Psoas muscle (tissue), 8 donors: Measurements from ENCODE around the gene FRAT2. TPM values are rescaled to one million over a fixed set of nuclear protein-coding genes. Genes with fewer than 3 reads are reported as not detected.

Experiments used
- ATAC-seq, 4 donors: fragments of 200-7000 bp; cut with Tn5 transposase; one replicate each; pipeline ENCODE4 v1.9.1; 2020; ENCODE audit warnings: moderate library complexity in 3 of 4, mild to moderate bottlenecking in 2 of 4
- DNase-seq, 2 donors: peaks; one replicate each; pipeline ENCODE4 v3.0.0-alpha.2; 2020
- H3K27ac ChIP-seq: fragments of 200-600 bp; one replicate; pipeline ENCODE4 v1.8.0; 2022
- H3K27me3 ChIP-seq, 3 donors: fragments of 200-600 bp in 1 of 3; one replicate each; pipeline versions ENCODE4 v1.6.1 to v1.8.0; 2013 to 2022; ENCODE audit warnings: low read length in 2 of 3, mild to moderate bottlenecking in 2 of 3, moderate library complexity in 1 of 3; ENCODE audit not compliant: insufficient read depth in 3 of 3
- H3K36me3 ChIP-seq, 2 donors: fragments of 200-600 bp in 1 of 2; one replicate each; pipeline versions ENCODE4 v1.6.1 to v1.8.0; 2013 to 2022; ENCODE audit warnings: low read depth in 1 of 2, mild to moderate bottlenecking in 1 of 2, moderate library complexity in 1 of 2; ENCODE audit not compliant: insufficient read depth in 1 of 2
- H3K4me1 ChIP-seq: fragments of 200-600 bp; one replicate; pipeline ENCODE4 v1.8.0; 2022
- H3K4me3 ChIP-seq: fragments of 200-600 bp; one replicate; pipeline ENCODE4 v1.8.0; 2022; ENCODE audit warnings: mild to moderate bottlenecking
- H3K9me3 ChIP-seq: fragments of 200-600 bp; one replicate; pipeline ENCODE4 v1.8.0; 2022
- CTCF ChIP-seq: fragments of 200-600 bp; IDR thresholded peaks from one replicate; pipeline ENCODE4 v1.8.0; 2022; ENCODE audit warnings: antibody characterized with exemption
- WGBS, 3 donors: extraction: QIAGEN DNeasy Blood & Tissue Kit; methylation state at CpG; one replicate each; pipeline versions ENCODE4 v1.1.6 to v1.1.7; 2013; 5-methylcytosine and 5-hydroxymethylcytosine counted together
- intact Hi-C, 2 donors: fragments of 100-400 bp; cut with DNase I; formaldehyde crosslinking; loops; one replicate each; pipeline versions ENCODE4 v1.11.0 to v1.14.2; 2022
- polyA plus RNA-seq, 3 donors: library from polyadenylated mRNA; stranded (reverse); fragments of 200-250 nt; gene quantifications; one replicate each; pipeline ENCODE4 v1.2.3, GENCODE V29; 2013
- total RNA-seq, 4 donors: library from RNA; stranded (reverse); fragmentation: NEBNext Ultra II Directional in 2 of 4; extraction: Animal tissue kit (Norgen Biotek cat#: 25700) in 2 of 4; gene quantifications; one replicate each; pipeline versions ENCODE4 v1.2.1 to v1.2.4, GENCODE V29; 2021 to 2023
- donor health status: healthy with polysubstance abuse.
- donor health status: DM: no; HTN: no; CAD: no; lungs with moderate emphysema.
- donor health status: Bipolar disorder and iron deficiency.
- donor health status: healthy.
- donor health status: DM: yes; HTN: yes; CAD: no.
- donor health status: DM: no; HTN: no; CAD: no.
- donor health status: DM: no; HTN: no; CAD: no.
- donor health status: DM: yes; HTN: yes; CAD: no.

FRAT2 gene
- total and polyA plus RNA-seq, 7 donors: 3.2 to 28.4 (median 7.3) TPM

- H3K4me3 ChIP-seq: peak overlapping the region; percentile 91
- no peaks in the 10 kb centered on the region for H3K9me3 ChIP-seq
- peaks cover 9% of the 10 kb centered on the region for H3K4me1 ChIP-seq
- no peak for DNase-seq
- intact Hi-C loops: no loop called here
- ATAC-seq: no peak
- 45 to 77% (median 46%) methylated on average over 3 of the region's 3 CpGs for WGBS, 3 donors
- TF ChIP-seq CTCF: no peak
- no peaks in the 10 kb centered on the region for H3K36me3 ChIP-seq
- no peaks in the 10 kb centered on the region for H3K27me3 ChIP-seq
- no peak overlapping the region for H3K27ac ChIP-seq
Measured at GRCh38 chr10:97321804-97322190, 12.7 kb downstream of the FRAT2 start.

GRCh38 chr10:97321032-97321803 is 13.3 kb downstream of the FRAT2 start:
- Histone ChIP-seq H3K36me3 (no peaks in the 10 kb centered on the region), H3K4me1 (peaks cover 9% of the 10 kb centered on the region), H3K27me3 (no peaks in the 10 kb centered on the region), H3K27ac (peak overlapping the region; percentile 96), H3K4me3 (peak overlapping the region; percentile 91), H3K9me3 (no peaks in the 10 kb centered on the region)
- intact Hi-C loops: no loop called here
- ATAC-seq: peak in 1 of 4 donors; percentile 31
- WGBS, 3 donors: 12 to 32% (median 13%) methylated on average over 33 to 38 of the region's 38 CpGs
- DNase-seq: peak; percentile 55 to 70
- no peak for TF ChIP-seq CTCF

GRCh38 chr10:97320480-97321031 is 14.0 kb downstream of the FRAT2 start:
- ATAC-seq (peak in 1 of 4 donors; percentile 35), DNase-seq (peak in 1 of 2 donors; percentile 54)
- peak overlapping the region; percentile 96 for H3K27ac ChIP-seq
- H3K27me3 ChIP-seq: no peaks in the 10 kb centered on the region
- H3K36me3 ChIP-seq: no peaks in the 10 kb centered on the region
- intact Hi-C loops: no loop called here
- H3K4me3 ChIP-seq: peak overlapping the region; percentile 91
- WGBS, 3 donors: 7 to 18% (median 13%) methylated on average over 24 of the region's 24 CpGs
- H3K4me1 ChIP-seq: peaks cover 9% of the 10 kb centered on the region
- H3K9me3 ChIP-seq: no peaks in the 10 kb centered on the region
- no peak for TF ChIP-seq CTCF

- TF ChIP-seq CTCF: no peak
- intact Hi-C loops: no loop called here
- WGBS, 3 donors: 0 to 1% (median 0%) methylated on average over 51 to 83 of the region's 83 CpGs
- peak overlapping the region; percentile 91 for H3K4me3 ChIP-seq
- no peaks in the 10 kb centered on the region for H3K9me3 ChIP-seq
- DNase-seq (peak; percentile 45 to 82), ATAC-seq (peak; percentile 40 to 72 (median 62))
- peak overlapping the region; percentile 96 for H3K27ac ChIP-seq
- no peaks in the 10 kb centered on the region for H3K27me3 ChIP-seq
- H3K4me1 ChIP-seq: peaks cover 9% of the 10 kb centered on the region
- H3K36me3 ChIP-seq: no peaks in the 10 kb centered on the region
Measured at GRCh38 chr10:97319671-97320479, 14.7 kb downstream of the FRAT2 start.
